ENCODE measurements around the gene DYNLRB1.

DNA sequence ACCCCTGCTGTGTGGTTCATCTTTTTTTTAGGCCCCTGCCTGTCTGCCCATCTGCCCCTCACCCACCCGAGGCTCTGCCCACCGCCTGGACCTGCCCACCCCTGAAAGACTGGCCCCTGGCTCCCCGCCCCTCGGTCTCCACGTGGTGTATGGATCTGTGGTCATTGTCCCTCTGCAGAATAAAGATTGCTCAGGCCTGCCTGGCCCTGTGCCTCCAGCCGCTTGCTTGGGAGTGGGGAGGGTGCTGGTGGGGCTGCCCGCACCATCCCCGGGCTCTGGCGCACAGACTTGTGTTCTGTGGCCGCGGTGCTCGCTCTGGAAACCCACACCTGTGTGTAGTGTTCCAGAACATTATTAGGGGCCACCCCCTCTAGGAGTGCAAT, 43.9 kb downstream of the DYNLRB1 start:
- TF ChIP-seq, protein P1, sequence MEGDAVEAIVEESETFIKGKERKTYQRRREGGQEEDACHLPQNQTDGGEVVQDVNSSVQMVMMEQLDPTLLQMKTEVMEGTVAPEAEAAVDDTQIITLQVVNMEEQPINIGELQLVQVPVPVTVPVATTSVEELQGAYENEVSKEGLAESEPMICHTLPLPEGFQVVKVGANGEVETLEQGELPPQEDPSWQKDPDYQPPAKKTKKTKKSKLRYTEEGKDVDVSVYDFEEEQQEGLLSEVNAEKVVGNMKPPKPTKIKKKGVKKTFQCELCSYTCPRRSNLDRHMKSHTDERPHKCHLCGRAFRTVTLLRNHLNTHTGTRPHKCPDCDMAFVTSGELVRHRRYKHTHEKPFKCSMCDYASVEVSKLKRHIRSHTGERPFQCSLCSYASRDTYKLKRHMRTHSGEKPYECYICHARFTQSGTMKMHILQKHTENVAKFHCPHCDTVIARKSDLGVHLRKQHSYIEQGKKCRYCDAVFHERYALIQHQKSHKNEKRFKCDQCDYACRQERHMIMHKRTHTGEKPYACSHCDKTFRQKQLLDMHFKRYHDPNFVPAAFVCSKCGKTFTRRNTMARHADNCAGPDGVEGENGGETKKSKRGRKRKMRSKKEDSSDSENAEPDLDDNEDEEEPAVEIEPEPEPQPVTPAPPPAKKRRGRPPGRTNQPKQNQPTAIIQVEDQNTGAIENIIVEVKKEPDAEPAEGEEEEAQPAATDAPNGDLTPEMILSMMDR (IDR thresholded peaks at IDR 0.05; ENCODE audit: poor library complexity) = no peak
- no peak for TF ChIP-seq EZH2 (IDR thresholded peaks at IDR 0.05; ENCODE audit: borderline replicate concordance)
- no peak for TF ChIP-seq EZH2phosphoT487 (IDR thresholded peaks at IDR 0.05; ENCODE audit: low read depth, severe bottlenecking, unreplicated experiment)

All from hepatocyte (in vitro differentiated cells).